Measurements from ENCODE around the gene MSMB. TPM values are rescaled to one million over a fixed set of nuclear protein-coding genes. Genes with fewer than 3 reads are reported as not detected.
"Not testable (repeated sequence)": the region's sequence is repeated elsewhere in the genome, so short reads cannot be mapped to it uniquely, and the experiment has no call there.

Gene MSMB
- polyA plus RNA-seq, 4 donors, result not detected

GRCh38 chr10:46070749-46071148 lies 24.7 kb upstream of the MSMB start:
- DNase-seq (ENCODE audit: low read depth in 4 of 4, low spot score in 3 of 4), result no peak

GRCh38 chr10:46069771-46070463 lies 23.8 kb upstream of the MSMB start:
- DNase-seq (ENCODE audit: low read depth in 4 of 4, low spot score in 3 of 4), result no peak

DNA sequence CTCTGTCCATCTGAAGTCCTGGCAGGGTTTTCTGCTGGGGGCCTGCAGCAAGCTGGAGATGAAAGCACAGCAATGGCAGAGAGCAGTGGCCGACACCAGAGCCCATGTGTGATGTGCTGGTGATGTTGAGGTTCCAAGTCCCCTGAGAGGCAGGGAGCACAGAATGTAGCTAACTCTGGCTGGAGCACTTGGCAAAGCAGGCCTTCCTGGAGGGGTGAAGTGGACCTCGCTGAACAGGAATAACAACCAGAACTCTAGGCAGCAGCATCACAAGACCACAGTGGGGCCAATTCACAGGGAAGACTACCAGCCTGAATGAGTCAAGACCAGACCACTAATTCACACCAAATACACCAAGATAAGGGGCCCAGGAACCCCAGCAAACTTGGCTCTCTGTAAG lies 22.8 kb upstream of the MSMB start:
- DNase-seq (ENCODE audit: low read depth in 4 of 4, low spot score in 3 of 4), result no peak

- DNase-seq (ENCODE audit: low read depth in 4 of 4, low spot score in 3 of 4), result no peak
Observed at GRCh38 chr10:46068117-46068516, 22.0 kb upstream of the MSMB start.

- no peak for DNase-seq (ENCODE audit: low read depth in 4 of 4, low spot score in 3 of 4)
Observed at GRCh38 chr10:46064269-46064817, 18.3 kb upstream of the MSMB start.

- DNase-seq (ENCODE audit: low read depth in 4 of 4, low spot score in 3 of 4), result no peak
Observed at GRCh38 chr10:46062723-46063428, 16.8 kb upstream of the MSMB start.

DNA sequence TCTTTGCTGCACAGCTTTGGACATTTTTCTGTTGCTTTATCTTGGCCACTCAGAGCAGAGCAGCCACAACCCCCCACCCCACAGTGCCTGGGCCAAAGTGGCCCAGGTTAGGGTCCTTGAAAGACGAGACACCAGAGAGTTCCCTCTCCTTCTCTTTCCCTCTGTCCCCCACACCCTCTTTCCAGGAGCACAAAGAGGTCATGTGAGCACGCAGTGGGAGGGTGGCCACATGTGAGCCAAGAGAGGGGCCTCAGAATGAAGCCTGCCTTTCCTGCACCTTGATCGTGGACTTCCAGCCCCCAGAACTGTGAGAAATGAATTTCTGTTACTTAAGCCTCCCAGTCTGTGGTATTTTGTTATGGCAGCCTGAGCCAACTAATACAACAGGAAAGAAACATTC lies 14.6 kb upstream of the MSMB start:
- DNase-seq (ENCODE audit: low read depth in 4 of 4, low spot score in 3 of 4), result no peak

- DNase-seq (ENCODE audit: low read depth in 4 of 4, low spot score in 3 of 4), result not testable (repeated sequence)
Observed at GRCh38 chr10:46057927-46058326, 11.9 kb upstream of the MSMB start.

DNA sequence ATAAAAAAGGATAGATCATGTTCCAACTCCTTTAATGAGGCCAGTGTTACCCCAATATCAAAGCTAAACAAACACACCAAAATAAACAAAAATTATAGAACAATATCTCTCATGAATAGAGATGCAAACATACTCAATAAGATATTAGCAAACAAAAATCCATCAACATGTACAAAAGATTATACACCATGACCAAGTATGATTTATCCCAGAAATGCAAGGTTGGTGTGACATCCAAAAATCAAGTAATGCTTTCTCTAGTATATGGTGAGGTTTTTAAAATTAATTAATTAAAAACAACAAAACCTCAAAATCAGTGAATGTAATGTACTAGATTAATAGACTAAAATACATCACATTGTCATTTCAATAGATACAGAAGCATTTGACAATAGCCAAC lies 11.0 kb upstream of the MSMB start:
- no peak for DNase-seq (ENCODE audit: low read depth in 4 of 4, low spot score in 3 of 4)

GRCh38 chr10:46055771-46056170 lies 9.7 kb upstream of the MSMB start:
- DNase-seq (ENCODE audit: low read depth in 4 of 4, low spot score in 3 of 4), result no peak

DNA sequence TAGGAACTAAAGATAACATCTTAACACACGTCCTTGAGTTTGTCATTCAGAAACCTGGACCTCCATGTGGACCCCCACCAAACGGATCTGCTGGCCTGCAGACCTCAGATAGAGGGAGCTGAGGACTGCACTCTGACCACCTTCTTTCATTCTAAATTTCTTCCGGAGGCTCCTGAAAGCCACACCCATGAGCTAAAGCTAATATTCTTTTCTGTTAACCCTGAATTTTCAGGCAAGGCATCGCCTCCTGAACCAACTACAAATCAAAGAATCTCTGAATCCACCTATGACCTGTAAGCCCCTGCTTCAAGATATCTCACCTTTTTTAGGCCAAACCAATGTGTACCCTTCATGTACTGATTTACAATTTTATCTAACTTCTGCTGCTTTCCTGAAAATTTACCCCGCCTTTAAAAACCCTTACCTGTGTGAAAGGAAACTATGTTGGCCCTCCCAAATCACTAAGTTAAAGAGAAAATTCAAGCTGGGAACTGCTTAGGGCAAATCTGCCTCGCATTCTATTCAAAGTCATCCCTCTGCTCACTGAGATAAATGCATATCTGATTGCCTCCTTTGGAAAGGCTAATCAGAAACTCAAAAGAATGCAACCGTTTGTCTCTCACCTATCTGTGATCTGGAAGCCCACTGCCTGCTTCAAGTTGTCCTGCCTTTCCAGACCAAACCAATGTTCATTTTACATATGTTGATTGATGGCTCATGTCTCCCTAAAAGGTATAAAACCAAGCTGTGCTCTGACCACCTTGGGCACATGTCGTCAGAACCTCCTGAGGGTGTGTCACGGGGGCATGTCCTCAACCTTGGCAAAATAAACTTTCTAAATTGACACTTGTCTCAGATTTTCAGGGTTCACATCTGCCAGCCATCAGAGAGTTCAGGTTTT lies 7.7 kb upstream of the MSMB start:
- DNase-seq (ENCODE audit: low read depth in 4 of 4, low spot score in 3 of 4), result no peak

GRCh38 chr10:46052791-46053375 lies 6.8 kb upstream of the MSMB start:
- DNase-seq (ENCODE audit: low read depth in 4 of 4, low spot score in 3 of 4), result no peak

DNA sequence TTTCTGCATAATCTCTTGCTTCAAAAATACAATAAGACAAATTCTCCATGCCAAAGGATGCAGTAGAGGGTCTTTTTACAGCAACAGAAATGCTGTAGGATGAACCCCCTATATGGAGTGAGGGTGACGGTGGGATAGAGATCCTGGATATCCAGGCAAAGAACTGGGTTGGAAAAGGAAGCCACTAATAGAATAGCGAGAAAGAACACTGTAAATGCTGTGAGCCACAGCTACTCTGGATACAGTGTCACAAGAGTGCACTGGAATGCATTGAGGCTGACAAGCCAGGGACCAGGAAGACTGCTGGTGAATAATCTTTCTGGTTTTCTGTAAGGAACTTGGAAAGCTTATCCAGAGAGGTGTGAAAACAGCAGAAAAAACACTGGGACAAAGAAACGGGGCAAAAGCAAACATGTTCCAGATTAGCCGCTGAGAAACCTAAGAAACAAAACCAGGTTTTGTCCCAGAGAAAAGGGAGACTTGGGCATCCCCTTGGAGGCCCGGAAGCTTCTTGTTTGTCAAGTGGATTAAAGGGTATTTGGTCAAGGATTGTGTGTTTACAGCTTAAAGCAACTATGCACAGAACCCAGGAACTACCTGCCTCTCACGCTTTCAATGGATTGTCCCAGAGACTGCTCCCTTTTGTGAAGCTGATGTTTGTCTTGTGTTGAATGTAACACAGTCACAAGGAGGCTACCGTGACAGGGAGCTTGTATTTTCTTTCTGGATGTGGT lies 6.2 kb upstream of the MSMB start:
- DNase-seq (ENCODE audit: low read depth in 4 of 4, low spot score in 3 of 4), result no peak

DNA sequence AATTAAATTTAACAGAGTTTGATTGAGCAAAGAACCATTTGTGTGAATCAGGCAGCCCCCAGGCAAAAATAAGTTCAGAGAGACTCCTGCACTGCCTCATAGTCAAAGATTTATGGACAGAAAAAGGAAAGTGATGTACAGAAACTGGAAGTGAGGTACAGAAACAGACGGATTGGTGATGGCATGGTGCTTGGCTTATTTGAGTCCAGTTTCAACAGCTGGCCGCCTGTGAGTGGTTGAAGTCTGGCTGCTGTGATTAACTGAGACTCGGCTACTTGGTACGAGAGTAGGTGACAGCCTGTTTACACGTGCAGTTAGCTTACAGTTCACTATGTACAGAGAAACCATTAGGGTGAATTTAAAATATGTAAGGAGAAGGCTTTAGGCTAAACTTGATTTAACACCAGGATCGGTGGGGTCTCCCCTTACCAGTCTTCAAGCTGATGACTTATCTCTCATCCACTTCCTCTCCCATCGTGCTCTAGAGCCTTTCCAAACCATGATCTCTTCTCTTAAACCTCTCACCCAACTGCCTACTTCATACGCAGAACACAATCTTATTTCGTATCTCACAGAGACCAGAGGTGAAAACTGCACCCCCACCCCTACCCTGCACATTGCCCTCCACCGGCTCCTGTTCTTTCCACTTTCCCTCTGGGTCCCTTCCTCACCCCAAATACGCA lies 5.0 kb upstream of the MSMB start:
- DNase-seq (ENCODE audit: low read depth in 4 of 4, low spot score in 3 of 4), result no peak

DNA sequence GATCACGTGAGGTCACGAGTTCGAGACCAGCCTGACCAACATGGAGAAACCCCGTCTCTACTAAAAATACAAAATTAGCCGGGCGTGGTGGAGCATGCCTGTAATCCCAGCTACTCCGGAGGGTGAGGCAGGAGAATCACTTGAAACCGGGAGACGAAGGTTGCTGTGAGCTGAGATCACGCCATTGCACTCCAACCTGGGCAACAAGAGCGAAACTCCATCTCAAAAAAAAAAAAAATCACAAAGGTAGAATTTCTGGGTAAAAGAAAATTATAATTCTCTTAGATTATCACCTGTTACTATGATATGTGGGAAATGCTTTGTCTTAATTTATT lies 3.4 kb upstream of the MSMB start:
- not testable (repeated sequence) for DNase-seq (ENCODE audit: low read depth in 4 of 4, low spot score in 3 of 4)

GRCh38 chr10:46048152-46048551 lies 2.1 kb upstream of the MSMB start:
- DNase-seq (ENCODE audit: low read depth in 4 of 4, low spot score in 3 of 4), result no peak

DNA sequence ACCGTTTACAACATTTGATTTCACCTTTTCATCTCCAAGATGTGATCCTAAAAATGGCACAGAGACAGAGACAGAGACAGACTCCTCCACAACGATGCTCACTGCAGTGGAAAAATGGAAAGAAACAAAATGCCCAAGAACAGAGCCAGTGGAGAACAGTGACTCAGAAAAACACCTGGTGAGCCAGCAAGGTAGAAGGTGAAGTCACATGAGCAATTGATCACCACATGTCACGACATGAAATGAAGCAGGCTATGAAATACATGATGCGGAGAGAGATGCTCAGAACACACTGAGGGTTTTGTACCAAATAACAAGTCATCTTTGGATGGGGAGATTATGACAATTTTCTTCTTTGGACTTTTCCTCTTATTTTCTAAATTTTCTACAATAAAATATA lies 3.5 kb downstream of the MSMB start:
- DNase-seq (ENCODE audit: low read depth in 4 of 4, low spot score in 3 of 4), result no peak

GRCh38 chr10:46040004-46040403 lies 6.1 kb downstream of the MSMB start:
- DNase-seq (ENCODE audit: low read depth in 4 of 4, low spot score in 3 of 4), result no peak

- peak in 1 of 4 donors; percentile 70 for DNase-seq (ENCODE audit: low read depth in 4 of 4, low spot score in 3 of 4)
Observed at GRCh38 chr10:46037107-46037825, 8.8 kb downstream of the MSMB start.

Data from left renal pelvis (tissue), 4 donors.